Stimulated activated naive CD8-positive, alpha-beta T cell treated with anti-CD3 and anti-CD28 coated beads, Interleukin-15, Interleukin-2, amounts not matched to agents 100 U/mL and 50 U/mL, for 24 hours (primary cell): Measurements from ENCODE around the gene ODF2L.

Experiments used
- ATAC-seq: fragments of 150-1000 bp; cut with Tn5 transposase; one replicate; pipeline ENCODE4 v1.10.0; 2021
- DNase-seq: peaks from one replicate; pipeline ENCODE4 v3.0.0; 2021

Gene ODF2L

GRCh38 chr1:86395751-86396497 lies at the start of gene ODF2L:
ODF2L (minus strand) TSS chr1:86396323; CDS start chr1:86387027, 9,296 bp downstream.
- ATAC-seq = peak; percentile 100
- DNase-seq = peak; percentile 88

GRCh38 chr1:86445919-86446318 lies 49.8 kb upstream of the ODF2L start:
- DNase-seq (no peak), ATAC-seq (no peak)

- DNase-seq = no peak
- ATAC-seq = no peak
These were observed 45.9 kb upstream of the ODF2L start for GRCh38 chr1:86441997-86442396.

- ATAC-seq (no peak), DNase-seq (no peak)
These were observed 45.5 kb upstream of the ODF2L start for GRCh38 chr1:86441581-86441980.

GRCh38 chr1:86436041-86436440 lies 39.9 kb upstream of the ODF2L start:
- DNase-seq = no peak
- no peak for ATAC-seq

- no peak for ATAC-seq
These were observed 39.2 kb upstream of the ODF2L start for GRCh38 chr1:86435327-86435726.

GRCh38 chr1:86434059-86434458 lies 37.9 kb upstream of the ODF2L start:
- ATAC-seq = no peak
- no peak for DNase-seq

More at GRCh38 chr1:86435327-86435726, 39.2 kb upstream of the ODF2L start:
- no peak for DNase-seq

GRCh38 chr1:86430376-86430775 lies 34.3 kb upstream of the ODF2L start:
- DNase-seq (no peak), ATAC-seq (no peak)

GRCh38 chr1:86429835-86430234 lies 33.7 kb upstream of the ODF2L start:
- DNase-seq (no peak), ATAC-seq (peak; percentile 65)

GRCh38 chr1:86429122-86429725 lies 33.1 kb upstream of the ODF2L start:
- DNase-seq = no peak
- ATAC-seq = no peak

- no peak for ATAC-seq
- DNase-seq = no peak
These were observed 27.8 kb upstream of the ODF2L start, which contains the start of gene CLCA2 for GRCh38 chr1:86423873-86424272. CLCA2 (plus strand) TSS chr1:86424171; CDS start chr1:86424248, 77 bp downstream.

GRCh38 chr1:86423473-86423872 lies 27.4 kb upstream of the ODF2L start:
- ATAC-seq = no peak
- no peak for DNase-seq

GRCh38 chr1:86421601-86422280 lies 25.6 kb upstream of the ODF2L start:
- DNase-seq = no peak
- no peak for ATAC-seq

GRCh38 chr1:86419277-86419903 lies 23.3 kb upstream of the ODF2L start:
- DNase-seq = peak; percentile 32

GRCh38 chr1:86416343-86416742 lies 20.2 kb upstream of the ODF2L start:
- DNase-seq (no peak), ATAC-seq (no peak)

More at GRCh38 chr1:86419277-86419903, 23.3 kb upstream of the ODF2L start:
- peak; percentile 71 for ATAC-seq

- ATAC-seq (no peak), DNase-seq (no peak)
These were observed 14.8 kb upstream of the ODF2L start for GRCh38 chr1:86410879-86411278.

- ATAC-seq (no peak), DNase-seq (no peak)
These were observed 13.4 kb upstream of the ODF2L start for GRCh38 chr1:86409416-86410021.

- DNase-seq (no peak), ATAC-seq (peak; percentile 1)
These were observed 371 bp upstream of the ODF2L start for GRCh38 chr1:86396498-86396890.

GRCh38 chr1:86394416-86394815 lies 1.7 kb downstream of the ODF2L start:
- DNase-seq = no peak
- ATAC-seq = no peak

- DNase-seq = no peak
- no peak for ATAC-seq
These were observed 6.8 kb downstream of the ODF2L start for GRCh38 chr1:86389307-86389706.

GRCh38 chr1:86388777-86389176 lies 7.3 kb downstream of the ODF2L start:
- no peak for ATAC-seq
- DNase-seq = no peak

GRCh38 chr1:86387916-86388627 lies 8.1 kb downstream of the ODF2L start:
- no peak for ATAC-seq
- DNase-seq = no peak
